Parathyroid adenoma (tissue), 2 donors: ENCODE data around the gene TULP3.

ENCODE experiments used
- H2AFZ ChIP-seq: fragments of 300-600 bp; sonication (generic); one replicate; pipeline ENCODE4 v1.7.0; 2017; ENCODE audit warnings: antibody characterized with exemption, mild to moderate bottlenecking
- H3K27ac ChIP-seq: fragments of 300-600 bp; sonication (generic); one replicate; pipeline ENCODE4 v1.7.0; 2017
- H3K27me3 ChIP-seq: fragments of 300-600 bp; sonication (generic); one replicate; pipeline ENCODE4 v1.7.0; 2017; ENCODE audit warnings: low read length; ENCODE audit not compliant: control insufficient read depth, insufficient read depth
- H3K36me3 ChIP-seq: fragments of 300-600 bp; sonication (generic); one replicate; pipeline ENCODE4 v1.7.0; 2017; ENCODE audit warnings: low read length; ENCODE audit not compliant: control insufficient read depth, insufficient read depth
- H3K4me1 ChIP-seq: fragments of 300-600 bp; sonication (generic); one replicate; pipeline ENCODE4 v1.7.0; 2017; ENCODE audit warnings: control low read depth
- H3K4me2 ChIP-seq: fragments of 300-600 bp; sonication (generic); one replicate; pipeline ENCODE4 v1.7.0; 2017; ENCODE audit warnings: low read length
- H3K4me3 ChIP-seq: fragments of 300-600 bp; sonication (generic); one replicate; pipeline ENCODE4 v1.7.0; 2017; ENCODE audit warnings: low read depth, low read length
- H3K79me2 ChIP-seq: fragments of 300-600 bp; sonication (generic); one replicate; pipeline ENCODE4 v1.7.0; 2017; ENCODE audit warnings: control low read depth
- H3K9ac ChIP-seq: fragments of 300-600 bp; sonication (generic); one replicate; pipeline ENCODE4 v1.7.0; 2017; ENCODE audit warnings: mild to moderate bottlenecking
- H3K9me3 ChIP-seq: fragments of 300-600 bp; sonication (generic); one replicate; pipeline ENCODE4 v1.7.0; 2017; ENCODE audit warnings: low read length; ENCODE audit not compliant: control insufficient read depth
- CTCF ChIP-seq: fragments of 300-600 bp; sonication (generic); IDR thresholded peaks from one replicate; pipeline ENCODE4 v1.7.0; 2017; ENCODE audit warnings: antibody characterized with exemption, mild to moderate bottlenecking
- donor health status: primary hyperparathyroidism.

Gene TULP3

GRCh38 chr12:2984249-2984648, 93.6 kb downstream of the TULP3 start:
- H3K9me3 ChIP-seq: no peaks in the 10 kb centered on the region
- H3K4me3 ChIP-seq: no peak overlapping the region
- no peak for TF ChIP-seq CTCF
- no peak overlapping the region for H3K9ac ChIP-seq
- no peak overlapping the region for H2AFZ ChIP-seq
- H3K4me1 ChIP-seq: no peaks in the 10 kb centered on the region
- H3K4me2 ChIP-seq: no peak overlapping the region
- no peaks in the 10 kb centered on the region for H3K36me3 ChIP-seq
- H3K27ac ChIP-seq: no peak overlapping the region
- no peaks in the 10 kb centered on the region for H3K79me2 ChIP-seq
- H3K27me3 ChIP-seq: no peaks in the 10 kb centered on the region

GRCh38 chr12:2984698-2985097, 94.0 kb downstream of the TULP3 start:
- Histone ChIP-seq H3K27ac (no peak overlapping the region), H3K4me1 (no peaks in the 10 kb centered on the region), H3K79me2 (no peaks in the 10 kb centered on the region)

GRCh38 chr12:2986876-2987275, 96.2 kb downstream of the TULP3 start:
- Histone ChIP-seq H2AFZ (no peak overlapping the region), H3K4me2 (no peak overlapping the region), H3K27ac (no peak overlapping the region), H3K4me1 (no peaks in the 10 kb centered on the region), H3K79me2 (no peaks in the 10 kb centered on the region), H3K9ac (no peak overlapping the region), H3K36me3 (no peaks in the 10 kb centered on the region), H3K9me3 (no peaks in the 10 kb centered on the region), H3K27me3 (no peaks in the 10 kb centered on the region), H3K4me3 (no peak overlapping the region)
- no peak for TF ChIP-seq CTCF

More at GRCh38 chr12:2984698-2985097, 94.0 kb downstream of the TULP3 start:
- H3K9ac ChIP-seq: no peak overlapping the region
- H2AFZ ChIP-seq: no peak overlapping the region
- H3K4me3 ChIP-seq: no peak overlapping the region
- no peak overlapping the region for H3K4me2 ChIP-seq
- H3K36me3 ChIP-seq: no peaks in the 10 kb centered on the region
- no peaks in the 10 kb centered on the region for H3K9me3 ChIP-seq
- no peak for TF ChIP-seq CTCF
- no peaks in the 10 kb centered on the region for H3K27me3 ChIP-seq

GRCh38 chr12:2988494-2988893, 97.8 kb downstream of the TULP3 start:
- Histone ChIP-seq H3K79me2 (no peaks in the 10 kb centered on the region), H3K27me3 (no peaks in the 10 kb centered on the region), H3K4me2 (no peak overlapping the region), H3K4me3 (no peak overlapping the region), H3K9ac (no peak overlapping the region), H3K4me1 (no peaks in the 10 kb centered on the region), H3K36me3 (no peaks in the 10 kb centered on the region), H2AFZ (no peak overlapping the region), H3K9me3 (no peaks in the 10 kb centered on the region), H3K27ac (no peak overlapping the region)
- no peak for TF ChIP-seq CTCF
